Lower leg skin (tissue), 3 donors: ENCODE measurements around the gene KIR3DL2.
"Not testable (repeated sequence)": the region's sequence is repeated elsewhere in the genome, so short reads cannot be mapped to it uniquely, and the experiment has no call there.

ENCODE experiments used
- CTCF ChIP-seq, 3 donors: fragments of 450-650 bp; IDR thresholded peaks; one replicate each; pipeline ENCODE4 v1.5.1; 2016; ENCODE audit warnings: antibody characterized with exemption in 3 of 3, mild to moderate bottlenecking in 3 of 3, moderate library complexity in 2 of 3
- POLR2A ChIP-seq, 2 donors: fragments of 450-650 bp; IDR thresholded peaks; one replicate each; pipeline ENCODE4 v1.6.1; 2016 to 2017; ENCODE audit warnings: antibody characterized with exemption in 2 of 2, mild to moderate bottlenecking in 1 of 2, moderate library complexity in 1 of 2

- not testable (repeated sequence) for TF ChIP-seq CTCF, POLR2A (IDR thresholded peaks at IDR 0.05)
Observed at GRCh38 chr19:54825326-54825725, 24.9 kb upstream of the KIR3DL2 start.
